IMR-90 (cell line): ENCODE data around the gene HSPB9. TPM values are rescaled to one million over a fixed set of nuclear protein-coding genes. Genes with fewer than 3 reads are reported as not detected.

Source experiments
- ATAC-seq: fragments of 200-7000 bp; cut with Tn5 transposase; 2 replicates; pipeline ENCODE4 v1.9.1; 2020; ENCODE audit warnings: low read depth, mild to moderate bottlenecking, moderate library complexity
- BruUV-seq: library from RNA; stranded (reverse); fragments of 400-500 nt; replicated peaks from 2 replicates; lab custom pipeline; 2021; lab: Mats Ljungman, UMichigan
- CTCF ChIA-PET: fragments of 300-600 bp; formaldehyde crosslinking; extraction: SDS; loops from one replicate; lab custom pipeline; 2021; ENCODE audit warnings: antibody characterized with exemption; lab: Yijun Ruan, JAX
- POLR2A ChIA-PET: fragments of 300-600 bp; sonication (Branson Sonifier 250); formaldehyde crosslinking; loops from one replicate; lab custom pipeline; 2022; ENCODE audit warnings: antibody characterized with exemption; ENCODE audit not compliant: unreplicated experiment; lab: Charles Lee
- DNase-seq: peaks from one replicate; pipeline ENCODE4 v3.0.0; 2013
- H2AFZ ChIP-seq: replicated peaks from 2 replicates; pipeline ENCODE3; 2013; ENCODE audit warnings: low read length, mild to moderate bottlenecking; ENCODE audit not compliant: poor library complexity
- H2AK5ac ChIP-seq: 2 replicates; pipeline ENCODE4 v1.6.1; 2013; ENCODE audit warnings: low read depth, low read length, inconsistent platforms
- H2AK9ac ChIP-seq: replicated peaks from 2 replicates; pipeline ENCODE3; 2013; ENCODE audit warnings: mild to moderate bottlenecking, low read depth, low read length, moderate library complexity; ENCODE audit not compliant: poor library complexity
- H2BK120ac ChIP-seq: 2 replicates; pipeline ENCODE4 v1.6.1; 2013; ENCODE audit warnings: low read depth, low read length, inconsistent platforms
- H2BK15ac ChIP-seq: 3 replicates; pipeline ENCODE4 v1.6.1; 2013; ENCODE audit warnings: low read depth, low read length, inconsistent platforms
- H2BK20ac ChIP-seq: 2 replicates; pipeline ENCODE4 v1.6.1; 2013; ENCODE audit warnings: low read depth, mild to moderate bottlenecking, inconsistent platforms, low read length, moderate library complexity
- H2BK5ac ChIP-seq: 2 replicates; pipeline ENCODE4 v1.6.1; 2013; ENCODE audit warnings: mild to moderate bottlenecking, low read depth, low read length, inconsistent platforms; ENCODE audit not compliant: poor library complexity, severe bottlenecking
- H3K14ac ChIP-seq: replicated peaks from 2 replicates; pipeline ENCODE4 v1.6.1; 2013; ENCODE audit warnings: low read depth, low read length, inconsistent platforms
- H3K18ac ChIP-seq: 2 replicates; pipeline ENCODE4 v1.6.1; 2013; ENCODE audit warnings: low read depth, low read length, control low read depth
- H3K23ac ChIP-seq: 2 replicates; pipeline ENCODE4 v1.6.1; 2013; ENCODE audit warnings: low read depth, low read length, inconsistent platforms
- H3K27ac ChIP-seq: 2 replicates; pipeline ENCODE4 v1.5.1; 2013; ENCODE audit warnings: mild to moderate bottlenecking, control low read depth, low read length; ENCODE audit not compliant: insufficient read depth
- H3K27me3 ChIP-seq: 2 replicates; pipeline ENCODE4 v1.6.1; 2013; ENCODE audit warnings: low read length; ENCODE audit not compliant: control insufficient read depth, insufficient read depth
- H3K36me3 ChIP-seq: 2 replicates; pipeline ENCODE4 v1.6.1; 2013; ENCODE audit warnings: low read length, mixed read lengths; ENCODE audit not compliant: control insufficient read depth, insufficient read depth
- H3K4ac ChIP-seq: 2 replicates; pipeline ENCODE4 v1.6.1; 2013; ENCODE audit warnings: low read depth, low read length, inconsistent platforms
- H3K4me1 ChIP-seq: 2 replicates; pipeline ENCODE4 v1.6.1; 2013; ENCODE audit warnings: low read length, mixed read lengths; ENCODE audit not compliant: control insufficient read depth, insufficient read depth
- H3K4me2 ChIP-seq: 2 replicates; pipeline ENCODE4 v1.6.1; 2013; ENCODE audit warnings: low read depth, mild to moderate bottlenecking, control low read depth, low read length, moderate library complexity
- H3K4me3 ChIP-seq: 2 replicates; pipeline ENCODE4 v1.5.1; 2013; ENCODE audit warnings: low read depth, mild to moderate bottlenecking, control low read depth, low read length, moderate library complexity; ENCODE audit not compliant: insufficient read depth
- H3K56ac ChIP-seq: 2 replicates; pipeline ENCODE4 v1.6.1; 2013; ENCODE audit warnings: low read length, inconsistent platforms; ENCODE audit not compliant: insufficient read depth; ENCODE audit errors: extremely low read depth
- H3K79me1 ChIP-seq, 2 experiments: 2 replicates each; pipeline ENCODE4 v1.6.1; 2013; ENCODE audit warnings: low read length in 2 of 2, inconsistent platforms in 1 of 2, low read depth in 1 of 2
- H3K9ac ChIP-seq: 2 replicates; pipeline ENCODE4 v1.6.1; 2013; ENCODE audit warnings: low read depth, low read length, control low read depth
- H3K9me1 ChIP-seq: 2 replicates; pipeline ENCODE4 v1.6.1; 2013; ENCODE audit warnings: low read length, inconsistent platforms; ENCODE audit not compliant: insufficient read depth
- H3K9me3 ChIP-seq: 2 replicates; pipeline ENCODE4 v1.6.1; 2013; ENCODE audit warnings: low read length; ENCODE audit not compliant: control insufficient read depth, insufficient read depth
- H4K20me1 ChIP-seq: 2 replicates; pipeline ENCODE4 v1.6.1; 2013; ENCODE audit warnings: low read length, inconsistent platforms; ENCODE audit not compliant: insufficient read depth
- H4K5ac ChIP-seq: 2 replicates; pipeline ENCODE4 v1.6.1; 2013; ENCODE audit warnings: mild to moderate bottlenecking, low read depth, low read length, control low read depth
- H4K8ac ChIP-seq, 2 experiments: 2 replicates each; pipeline ENCODE4 v1.6.1; 2013; ENCODE audit warnings: low read depth in 2 of 2, low read length in 2 of 2, control low read depth in 1 of 2, inconsistent platforms in 1 of 2
- H4K91ac ChIP-seq: 2 replicates; pipeline ENCODE4 v1.6.1; 2013; ENCODE audit warnings: low read depth, low read length, inconsistent platforms; ENCODE audit not compliant: insufficient read depth
- BHLHE40 ChIP-seq: fragments of 150-350 bp; IDR thresholded peaks from 2 replicates; pipeline ENCODE4 v1.6.1; 2016; ENCODE audit warnings: mild to moderate bottlenecking, low read depth, low read length
- CHD1 ChIP-seq: IDR thresholded peaks from 2 replicates; pipeline ENCODE4 v1.6.1; 2012; ENCODE audit warnings: low read depth, low read length, improper control_type of control experiment
- CTCF ChIP-seq: conservative IDR thresholded peaks from 2 replicates; pipeline ENCODE4 v1.5.1; 2012; ENCODE audit warnings: mild to moderate bottlenecking, low read depth, low read length, improper control_type of control experiment
- ELK1 ChIP-seq: fragments of 150-350 bp; IDR thresholded peaks from 2 replicates; pipeline ENCODE4 v1.6.1; 2016; ENCODE audit warnings: low read depth, mild to moderate bottlenecking, low read length, moderate library complexity, borderline replicate concordance
- MAFK ChIP-seq: IDR thresholded peaks from 2 replicates; pipeline ENCODE4 v1.6.1; 2012; ENCODE audit warnings: low read depth, low read length, improper control_type of control experiment
- MAZ ChIP-seq: IDR thresholded peaks from 2 replicates; pipeline ENCODE4 v1.6.1; 2012; ENCODE audit warnings: low read depth, mild to moderate bottlenecking, low read length, improper control_type of control experiment, moderate library complexity, borderline replicate concordance
- MXI1 ChIP-seq: IDR thresholded peaks from 2 replicates; pipeline ENCODE4 v1.6.1; 2012; ENCODE audit warnings: low read depth, mild to moderate bottlenecking, low read length, moderate library complexity, borderline replicate concordance
- NFE2L2 ChIP-seq: fragments of 150-350 bp; IDR thresholded peaks from 2 replicates; pipeline ENCODE4 v1.6.1; 2016; ENCODE audit warnings: low read depth, mild to moderate bottlenecking, low read length
- RAD21 ChIP-seq: IDR thresholded peaks from 2 replicates; pipeline ENCODE4 v1.6.1; 2012; ENCODE audit warnings: low read length, improper control_type of control experiment
- RFX5 ChIP-seq: IDR thresholded peaks from 2 replicates; pipeline ENCODE4 v1.8.0; 2012; ENCODE audit warnings: low read depth, mild to moderate bottlenecking, low read length, moderate library complexity
- USF2 ChIP-seq: fragments of 150-350 bp; IDR thresholded peaks from 2 replicates; pipeline ENCODE4 v1.6.1; 2017; ENCODE audit warnings: mild to moderate bottlenecking, antibody characterized with exemption, low read length, low read depth
- WGBS, 2 experiments: methylation state at CpG; one replicate each; pipeline versions ENCODE4 v1.1.5 to v1.1.7; 2013; ENCODE audit warnings: missing lambda C conversion rate in 2 of 2; ENCODE audit not compliant: insufficient read length in 1 of 2; ENCODE audit errors: extremely low coverage in 2 of 2; 5-methylcytosine and 5-hydroxymethylcytosine counted together
- dilution Hi-C: fragments of 300-500 bp; cut with HindIII; formaldehyde crosslinking; loops from one replicate; pipeline ENCODE4 v1.14.3; 2018; ENCODE audit warnings: low sequenced_read_pairs; ENCODE audit not compliant: unreplicated experiment
- in situ Hi-C: fragments of 300-500 bp; cut with MboI; formaldehyde crosslinking; loops from 3 replicates; pipeline ENCODE4 v1.14.3; 2019; ENCODE audit warnings: low sequenced_read_pairs, inconsistent platforms, mixed read lengths
- intact Hi-C: fragments of 100-400 bp; cut with micrococcal nuclease; formaldehyde crosslinking; loops from 2 replicates; pipeline ENCODE4 v1.10.0; 2022
- polyA plus RNA-seq, 3 experiments: library from polyadenylated mRNA; depleted of rRNA; stranded (reverse); fragments of >200 nt; gene quantifications; 2 replicates each; pipeline ENCODE4 v1.2.3, GENCODE V29; 2012; ENCODE audit warnings: low replicate concordance in 1 of 3
- total RNA-seq: library from RNA; depleted of rRNA; stranded (reverse); fragments of >200 nt; gene quantifications from 2 replicates; pipeline ENCODE4 v1.2.3, GENCODE V29; 2012

The HSPB9 gene
- total and polyA plus RNA-seq, 2 of the 4 experiments (the other 2 are of a cell fraction): not detected

GRCh38 chr17:42141382-42141781, 18.8 kb downstream of the HSPB9 start:
- Histone ChIP-seq H3K4ac (peak overlapping the region; percentile 70), H3K27ac (0 out of 2 replicates have a peak overlapping the region, but pooled peaks have one; percentile 17), H2BK15ac (no peak overlapping the region), H3K4me3 (no peak overlapping the region), H3K79me1 (peaks cover 18 to 73% of the 10 kb centered on the region in 2 experiments), H2BK20ac (peak overlapping the region; percentile 16; the same call in 1 of the 2 replicates), H4K5ac (no peak overlapping the region), H3K14ac (peak overlapping the region; percentile 82), H2BK5ac (peak overlapping the region; percentile 87), H3K23ac (peak overlapping the region; percentile 60), H3K4me2 (no peak overlapping the region), H3K18ac (no peak overlapping the region; the same call in 1 of the 2 replicates), H3K56ac (no peak overlapping the region), H4K20me1 (peaks cover 67% of the 10 kb centered on the region), H4K91ac (no peak overlapping the region), H2AK5ac (peak overlapping the region; percentile 86), H4K8ac (peak overlapping the region in 1 of 2 experiments; percentile 26; a peak in 1 of 4 replicates), H3K9me1 (peaks cover 42% of the 10 kb centered on the region), H2AFZ (no peak overlapping the region), H3K9ac (no peak overlapping the region), H3K9me3 (no peaks in the 10 kb centered on the region), H3K4me1 (peaks cover 26% of the 10 kb centered on the region), H2BK120ac (peak overlapping the region; percentile 42; the same call in 1 of the 2 replicates), H2AK9ac (peak overlapping the region; percentile 71), H3K27me3 (no peaks in the 10 kb centered on the region), H3K36me3 (peaks cover 15% of the 10 kb centered on the region)
- ChIA-PET CTCF (interaction anchor here (0.7 kb wide), 1 partner anchor 362 kb away, joined by 4 read pairs; no protein-coding TSS in a partner anchor), POLR2A (no interaction called here)
- intact Hi-C loops: no loop called here
- TF ChIP-seq RAD21 (no peak), MXI1 (no peak), MAFK (no peak), MAZ (no peak), CHD1 (no peak), USF2 (no peak), CTCF (no peak), BHLHE40 (no peak), RFX5 (no peak), ELK1 (no peak), NFE2L2 (no peak)
- dilution Hi-C loops: no loop called here
- ATAC-seq (no peak), DNase-seq (no peak)
- in situ Hi-C loops: no loop called here
- BruUV-seq: no TSS peak
- 82% methylated on average over 4 of the region's 8 CpGs; no CpG with 5 or more reads in 1 of the 2 experiments for WGBS, 2 experiments
